NCI-H226 (cell line): ENCODE measurements around the gene FCGBP.
"Not testable (repeated sequence)": the region's sequence is repeated elsewhere in the genome, so short reads cannot be mapped to it uniquely, and the experiment has no call there.

ENCODE experiments used
- DNase-seq: peaks from one replicate; pipeline ENCODE4 v3.0.0-alpha.2; 2015

FCGBP gene

GRCh38 chr19:39916236-39916635, 18.2 kb downstream of the FCGBP start:
- DNase-seq, result no peak

DNA sequence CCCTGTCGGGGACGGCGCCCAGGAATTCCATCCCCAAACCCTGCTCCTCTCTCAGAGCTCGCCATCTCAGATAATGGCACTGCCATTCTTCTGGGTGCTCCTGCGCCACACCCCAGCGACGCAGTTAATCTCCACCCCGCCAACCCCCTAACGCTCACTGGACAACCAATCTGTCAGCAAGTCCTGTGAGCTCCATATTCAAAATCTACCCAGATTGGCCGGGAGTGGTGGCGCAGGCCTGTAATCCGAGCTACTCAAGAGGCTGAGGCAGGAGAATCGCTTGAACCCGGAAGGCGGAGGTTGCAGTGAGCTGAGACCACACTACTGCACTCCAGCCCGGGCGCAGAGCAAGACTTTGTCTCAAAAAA, 18.6 kb downstream of the FCGBP start:
- no peak for DNase-seq

- no peak for DNase-seq
These were observed 19.2 kb downstream of the FCGBP start for GRCh38 chr19:39915101-39915847.

GRCh38 chr19:39913682-39914333, 20.6 kb downstream of the FCGBP start:
- DNase-seq, result no peak

DNA sequence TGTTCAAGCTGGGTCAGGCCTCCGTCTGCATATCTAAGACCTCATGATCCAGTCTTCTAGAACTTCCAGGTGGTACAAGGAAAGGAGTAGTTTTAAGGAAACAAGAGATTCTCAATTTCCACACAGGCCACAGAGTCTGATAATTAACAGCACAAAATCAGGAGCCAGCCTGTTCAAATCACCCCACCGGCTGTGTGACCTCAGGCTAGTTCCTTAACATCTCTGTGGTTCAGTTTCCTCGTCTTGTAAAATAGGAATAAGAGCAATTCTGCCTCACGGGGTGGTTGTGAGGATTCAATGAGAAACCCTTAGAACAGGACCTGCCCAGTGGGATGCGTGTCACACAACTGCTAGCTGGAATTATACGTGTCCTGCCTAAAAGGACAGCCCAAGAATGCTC, 25.6 kb downstream of the FCGBP start:
- DNase-seq, result no peak

DNA sequence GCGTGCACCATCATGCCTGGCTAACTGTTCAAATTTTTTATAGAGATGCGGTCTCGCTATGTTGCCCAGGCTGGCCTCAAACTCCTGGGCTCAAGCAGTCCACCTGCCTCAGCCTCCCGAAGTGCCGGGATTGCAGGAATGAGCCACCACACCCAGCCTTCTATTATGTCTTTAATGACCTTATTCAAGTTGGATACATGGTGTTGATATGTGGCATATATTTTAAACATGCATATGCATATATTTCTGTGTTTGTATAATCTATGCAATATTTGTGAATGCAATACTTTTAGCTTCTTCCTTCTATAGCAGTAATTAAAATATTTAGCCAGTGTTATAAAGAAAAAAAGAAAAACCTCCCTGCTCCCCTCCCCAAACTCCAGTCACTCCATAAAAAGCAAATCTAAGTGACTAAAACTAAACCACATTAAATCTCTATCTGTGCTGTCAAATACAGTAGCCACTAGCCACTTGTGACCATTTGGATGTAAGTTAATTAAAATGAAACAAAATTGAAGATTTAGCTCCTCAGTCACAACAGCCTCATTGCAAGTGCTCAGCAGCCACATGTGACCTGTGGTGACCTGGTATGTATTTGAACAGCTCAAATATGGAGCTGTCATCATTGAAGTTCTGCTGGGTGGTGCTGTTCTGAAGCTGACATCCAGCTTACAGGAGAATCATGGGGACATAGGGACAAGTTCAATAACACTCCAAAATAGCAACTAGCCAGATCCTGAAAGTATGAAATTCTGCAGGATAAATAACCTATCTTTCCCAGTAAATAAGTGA, 27.4 kb downstream of the FCGBP start:
- no peak for DNase-seq

GRCh38 chr19:39906283-39906682, 28.2 kb downstream of the FCGBP start:
- no peak for DNase-seq

DNA sequence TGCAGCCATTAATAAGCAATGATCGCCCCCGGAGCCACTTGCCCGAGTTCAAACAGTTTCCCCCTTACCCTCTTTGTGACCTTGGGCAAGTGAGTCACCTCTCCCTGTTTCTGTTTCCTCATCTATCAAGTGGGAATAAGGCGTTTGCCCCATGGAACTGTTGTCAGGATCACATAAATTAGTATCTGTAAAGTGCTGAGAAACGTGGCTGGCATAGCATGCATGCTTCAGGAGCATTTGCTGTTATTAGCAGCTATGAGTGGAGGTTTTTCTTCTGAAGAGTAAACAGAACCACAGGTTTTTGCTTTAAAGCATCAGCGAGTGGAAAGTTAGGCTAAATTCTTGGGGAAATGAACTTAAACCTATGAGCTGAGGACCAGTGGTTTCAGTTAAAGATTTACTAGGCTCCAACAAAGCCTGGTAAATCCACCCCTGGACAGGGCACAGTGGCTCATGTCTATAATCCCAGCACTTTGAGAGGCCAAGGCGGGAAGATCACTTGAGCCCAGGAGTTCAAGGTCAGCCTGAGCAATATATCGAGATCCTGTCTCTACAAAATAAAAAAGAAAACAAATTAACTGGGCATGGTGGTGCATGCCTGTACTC, 30.8 kb downstream of the FCGBP start:
- not testable (repeated sequence) for DNase-seq

DNA sequence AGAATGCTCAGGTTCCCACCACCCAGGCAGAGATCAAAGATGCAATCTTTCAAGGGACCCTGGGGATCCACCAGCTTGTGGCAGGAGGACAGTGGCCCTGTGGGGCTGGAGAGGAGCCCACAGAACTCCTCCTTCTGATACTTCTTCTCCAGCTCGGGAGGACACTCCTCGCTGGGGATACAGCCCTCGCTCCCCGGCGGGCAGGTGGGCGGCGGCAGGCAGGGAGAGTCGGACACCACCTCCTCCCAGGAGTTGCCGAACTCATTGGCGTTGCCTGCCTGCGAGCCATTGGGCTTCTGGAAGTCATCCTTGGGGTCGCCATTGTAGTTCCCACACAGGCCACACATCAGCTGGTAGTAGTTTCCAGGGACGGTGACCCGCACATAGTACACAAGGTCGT, 32.1 kb downstream of the FCGBP start:
- DNase-seq, result not testable (repeated sequence)

DNA sequence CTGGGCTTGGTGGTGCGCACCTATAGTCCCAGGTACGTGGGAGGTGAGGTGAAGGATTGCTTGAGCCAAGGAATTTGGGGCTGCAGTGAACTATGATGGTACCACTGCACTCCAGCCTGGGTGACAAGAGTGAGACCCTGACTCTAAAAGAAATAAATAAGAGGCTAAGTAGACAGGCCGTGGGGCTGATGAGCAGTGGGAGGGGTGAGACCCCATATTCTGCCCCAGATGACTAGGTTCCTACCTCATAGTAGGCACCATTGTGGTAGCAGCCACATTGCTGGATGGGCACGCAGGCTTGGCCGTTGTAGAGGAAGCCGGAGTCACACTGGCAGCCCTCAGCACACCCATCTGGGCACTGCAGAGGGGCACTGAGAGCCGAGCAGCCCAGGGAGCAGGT, 32.8 kb downstream of the FCGBP start:
- DNase-seq, result not testable (repeated sequence)

GRCh38 chr19:39898858-39899257, 35.6 kb downstream of the FCGBP start:
- not testable (repeated sequence) for DNase-seq

DNA sequence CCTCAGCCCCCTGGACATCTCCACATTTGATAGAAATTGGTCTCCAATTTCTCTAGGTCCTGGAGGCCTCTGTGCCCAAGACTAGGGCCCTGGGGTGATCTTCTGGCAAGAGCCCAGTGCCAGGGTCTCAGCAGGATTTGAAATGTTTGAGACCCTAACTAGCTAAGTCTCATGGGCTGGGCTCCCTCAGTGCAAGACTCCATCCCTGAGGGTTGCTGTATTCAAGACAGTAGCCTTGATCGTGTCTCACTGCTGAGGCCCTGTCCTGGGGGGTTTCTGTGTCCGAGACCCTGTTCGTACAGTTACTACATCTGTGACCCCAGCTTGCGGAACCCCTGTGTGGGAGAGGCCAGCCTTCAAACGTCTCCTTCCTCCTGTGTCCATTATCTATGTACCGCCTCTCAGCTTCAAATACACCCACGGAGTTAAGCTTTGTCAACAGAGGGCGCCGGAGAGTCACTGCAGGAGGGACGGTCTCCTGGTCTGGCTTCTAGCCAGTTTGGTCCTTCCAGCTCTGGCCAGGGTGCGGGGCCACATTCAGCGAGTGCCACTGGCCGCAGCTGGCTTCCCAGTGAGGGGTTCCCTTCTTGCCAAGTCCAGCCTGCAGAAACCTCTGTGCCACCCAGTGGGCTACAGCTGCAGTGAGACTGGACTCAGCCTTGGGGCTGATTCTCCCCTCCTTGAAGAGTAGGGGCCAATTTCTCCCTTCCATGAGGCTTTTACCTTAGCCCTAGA, 36.8 kb downstream of the FCGBP start:
- not testable (repeated sequence) for DNase-seq

DNA sequence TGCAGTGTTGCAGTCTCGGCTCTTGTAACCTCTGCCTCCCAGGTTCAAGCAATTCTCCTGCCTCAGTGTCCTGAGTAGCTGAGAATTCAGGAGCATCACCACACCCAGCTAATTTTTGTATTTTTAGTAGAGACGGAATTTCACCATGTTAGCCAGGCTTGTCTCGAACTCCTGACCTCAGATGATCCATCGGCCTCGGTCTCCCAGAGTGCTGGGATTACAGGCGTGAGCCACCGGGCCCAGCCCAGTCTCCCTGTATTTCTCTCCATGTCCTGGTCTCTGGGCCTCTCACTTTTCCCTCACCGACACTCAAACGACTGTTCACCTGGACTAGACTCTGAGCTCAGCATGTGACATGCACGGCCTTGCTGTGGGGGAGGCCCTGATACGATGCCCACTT, 39.3 kb downstream of the FCGBP start:
- DNase-seq, result not testable (repeated sequence)

- DNase-seq, result not testable (repeated sequence)
These were observed 40.2 kb downstream of the FCGBP start for GRCh38 chr19:39894236-39894606.

GRCh38 chr19:39893366-39894235, 40.8 kb downstream of the FCGBP start:
- DNase-seq, result not testable (repeated sequence)

GRCh38 chr19:39892506-39892902, 41.9 kb downstream of the FCGBP start:
- not testable (repeated sequence) for DNase-seq

DNA sequence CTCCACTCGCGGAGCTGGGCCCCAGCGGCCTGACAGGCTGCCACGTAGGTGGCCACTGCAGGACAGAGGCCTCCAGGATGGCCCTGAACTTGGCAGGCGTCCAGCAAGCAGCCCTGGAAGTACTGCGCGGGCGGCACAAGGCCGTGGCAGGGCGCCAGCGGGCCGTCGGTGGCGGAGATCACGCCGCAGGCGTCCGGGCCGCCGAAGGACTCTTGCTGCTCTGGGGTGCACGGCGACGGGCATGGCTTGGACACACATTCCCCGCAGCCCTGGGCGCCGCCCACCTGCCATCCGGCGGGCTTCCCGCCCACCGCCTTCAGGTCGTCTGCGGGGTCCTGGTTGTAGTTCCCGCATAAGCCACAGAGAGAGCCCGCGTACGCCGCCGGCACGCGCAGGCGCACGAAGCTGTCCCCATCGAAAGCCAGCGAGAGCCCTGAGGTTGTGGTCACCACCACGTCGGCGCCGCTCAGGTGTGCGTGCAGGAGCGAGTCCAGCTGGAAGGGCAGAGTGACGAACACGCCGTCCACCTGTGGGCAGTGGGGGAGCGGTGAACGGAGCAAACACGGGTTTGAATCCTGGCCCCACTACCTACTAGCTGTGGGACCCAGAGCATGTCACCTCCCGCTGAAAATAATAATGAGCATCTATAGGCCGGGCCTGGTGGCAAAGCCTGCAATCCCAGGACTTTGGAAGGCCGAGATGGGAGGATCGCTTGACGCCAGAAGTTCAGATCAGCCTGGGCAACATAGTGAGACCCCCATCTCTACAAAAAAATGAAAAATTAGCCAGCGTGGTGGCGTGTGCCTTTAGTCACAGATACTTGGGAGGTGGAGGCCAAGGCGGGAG, 42.6 kb downstream of the FCGBP start:
- DNase-seq, result not testable (repeated sequence)

DNA sequence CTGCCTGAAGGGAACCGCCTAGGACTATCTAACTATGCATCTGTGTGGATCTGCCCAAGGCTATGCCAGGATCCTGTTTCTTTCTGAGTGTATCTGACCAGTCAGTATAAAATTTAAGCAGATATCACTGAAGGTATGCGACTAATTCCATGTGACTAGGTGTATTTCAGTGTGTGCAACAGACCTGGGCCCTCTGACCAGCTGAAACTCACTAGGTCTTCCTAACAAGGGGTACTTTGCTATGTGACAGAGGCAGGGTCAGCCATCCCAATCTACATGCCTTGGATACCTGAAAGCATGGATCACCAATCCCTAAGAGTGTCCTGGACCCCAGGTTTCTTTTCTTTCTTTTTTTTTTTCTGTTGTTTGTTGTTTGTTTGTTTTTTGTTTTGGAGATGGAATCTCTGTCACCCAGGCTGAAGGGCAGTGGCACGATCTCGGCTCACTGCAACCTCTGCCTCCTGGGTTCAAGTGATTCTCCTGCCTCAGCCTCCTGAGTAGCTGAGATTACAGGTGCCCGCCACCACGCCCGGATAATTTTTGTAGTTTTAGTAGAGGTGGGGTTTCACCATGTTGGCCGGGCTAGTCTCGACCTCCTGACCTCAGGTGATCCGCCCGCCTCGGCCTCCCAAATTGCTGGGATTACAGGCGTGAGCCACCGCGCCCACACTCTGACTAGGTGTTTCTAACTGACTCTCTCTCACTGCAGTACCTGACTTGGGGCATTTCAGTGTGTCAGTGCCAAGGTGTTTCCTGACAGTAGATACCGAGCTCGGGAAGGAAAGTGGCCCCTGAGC, 43.5 kb downstream of the FCGBP start:
- no peak for DNase-seq

DNA sequence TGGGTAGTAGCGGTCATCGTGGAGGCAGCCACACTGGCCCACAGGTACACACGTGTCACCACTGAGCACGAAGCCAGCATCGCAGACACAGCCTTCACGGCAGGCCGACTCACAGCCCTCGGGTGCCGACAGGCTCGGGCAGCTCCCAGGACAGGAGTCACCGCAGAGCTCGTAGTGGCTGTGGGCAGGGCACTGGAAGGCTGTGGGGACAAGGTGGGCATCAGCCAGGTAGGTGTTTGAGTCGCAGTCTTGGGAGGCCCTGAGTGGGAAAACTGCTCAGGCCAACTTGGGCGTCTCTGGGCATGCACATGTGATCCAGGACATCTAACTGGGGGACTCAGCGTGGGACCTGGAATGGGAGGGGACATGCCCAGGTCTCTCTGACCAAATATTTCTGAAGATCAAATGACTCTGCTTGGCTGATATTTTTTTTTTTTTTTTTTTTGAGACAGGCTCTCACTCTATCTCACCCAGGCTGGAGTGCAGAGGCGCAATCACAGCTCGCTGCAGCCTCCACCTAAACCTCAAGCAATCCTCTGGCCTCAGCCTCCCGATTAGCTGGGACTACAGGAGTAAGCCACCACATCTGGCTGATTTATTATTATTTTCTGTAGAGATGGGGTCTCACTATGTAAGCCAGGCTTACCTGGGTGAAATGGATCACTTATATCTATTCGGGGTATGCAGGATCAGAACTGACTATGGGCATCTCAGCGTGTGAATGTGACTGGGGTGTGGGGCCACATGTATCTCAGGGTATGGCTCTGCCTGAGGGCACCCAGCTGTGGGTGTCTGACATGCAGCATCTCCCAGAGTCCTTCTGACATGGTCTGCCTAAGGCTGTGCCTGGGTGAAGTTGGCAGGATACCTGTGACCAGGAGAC, 44.3 kb downstream of the FCGBP start:
- not testable (repeated sequence) for DNase-seq
